Aorta (tissue), 5 donors: ENCODE data around the gene RELCH. TPM values are rescaled to one million over a fixed set of nuclear protein-coding genes. Genes with fewer than 3 reads are reported as not detected.

Source experiments
- ATAC-seq: fragments of 200-7000 bp; cut with Tn5 transposase; one replicate; pipeline ENCODE4 v1.9.1; 2022; ENCODE audit warnings: moderate library complexity; ENCODE audit not compliant: low FRiP score
- DNase-seq, 2 donors: peaks; one replicate each; pipeline ENCODE4 v3.0.0-alpha.2; 2020
- H3K27ac ChIP-seq, 2 donors: one replicate each; pipeline ENCODE4 v1.5.1; 2013; ENCODE audit warnings: low read length in 2 of 2, mild to moderate bottlenecking in 2 of 2, moderate library complexity in 2 of 2, control low read depth in 1 of 2, inconsistent platforms in 1 of 2, low read depth in 1 of 2
- H3K27me3 ChIP-seq, 2 donors: one replicate each; pipeline ENCODE4 v1.6.1; 2013; ENCODE audit warnings: control low read depth in 1 of 2, low read length in 1 of 2, mild to moderate bottlenecking in 1 of 2, moderate library complexity in 1 of 2; ENCODE audit not compliant: insufficient read depth in 2 of 2, control insufficient read depth in 1 of 2
- H3K36me3 ChIP-seq, 2 donors: one replicate each; pipeline ENCODE4 v1.6.1; 2013; ENCODE audit warnings: control low read depth in 1 of 2, low read length in 1 of 2, mild to moderate bottlenecking in 1 of 2; ENCODE audit not compliant: insufficient read depth in 2 of 2, control insufficient read depth in 1 of 2
- H3K4me1 ChIP-seq, 2 donors: one replicate each; pipeline ENCODE4 v1.6.1; 2013; ENCODE audit warnings: low read length in 2 of 2, control low read depth in 1 of 2, mild to moderate bottlenecking in 1 of 2, moderate library complexity in 1 of 2; ENCODE audit not compliant: insufficient read depth in 2 of 2, control insufficient read depth in 1 of 2
- H3K4me3 ChIP-seq, 2 donors: one replicate each; pipeline ENCODE4 v1.5.1; 2013; ENCODE audit warnings: low read length in 2 of 2, control low read depth in 1 of 2, mild to moderate bottlenecking in 1 of 2
- H3K9me3 ChIP-seq: one replicate; pipeline ENCODE4 v1.6.1; 2013; ENCODE audit warnings: mild to moderate bottlenecking, low read length; ENCODE audit not compliant: control insufficient read depth
- WGBS, 2 donors: extraction: QIAGEN DNeasy Blood & Tissue Kit; methylation state at CpG; one replicate each; pipeline ENCODE4 v1.1.7; 2013; 5-methylcytosine and 5-hydroxymethylcytosine counted together
- intact Hi-C, 2 donors: fragments of 100-400 bp; cut with DNase I; formaldehyde crosslinking; loops; one replicate each; pipeline versions ENCODE4 v1.14.2 to v1.15.0; 2022
- polyA plus RNA-seq, 2 donors: library from polyadenylated mRNA; stranded (reverse); fragments of 200-250 nt; gene quantifications; one replicate each; pipeline ENCODE4 v1.2.3, GENCODE V29; 2013
- total RNA-seq, 2 donors: library from RNA; stranded (reverse); fragmentation: NEBNext Ultra II Directional; extraction: Animal tissue kit (Norgen Biotek cat#: 25700); gene quantifications; one replicate each; pipeline ENCODE4 v1.2.1, GENCODE V29; 2021
- donor health status: healthy with polysubstance abuse.
- donor health status: Bipolar disorder and iron deficiency.
- donor health status: DM: no; HTN: no; CAD: no.
- donor health status: DM: no; HTN: no; CAD: no.
- donor health status: DM: yes; HTN: yes; CAD: no.

Gene RELCH
- total and polyA plus RNA-seq, 4 donors: 1.8 to 40.7 (median 21.9) TPM

DNA sequence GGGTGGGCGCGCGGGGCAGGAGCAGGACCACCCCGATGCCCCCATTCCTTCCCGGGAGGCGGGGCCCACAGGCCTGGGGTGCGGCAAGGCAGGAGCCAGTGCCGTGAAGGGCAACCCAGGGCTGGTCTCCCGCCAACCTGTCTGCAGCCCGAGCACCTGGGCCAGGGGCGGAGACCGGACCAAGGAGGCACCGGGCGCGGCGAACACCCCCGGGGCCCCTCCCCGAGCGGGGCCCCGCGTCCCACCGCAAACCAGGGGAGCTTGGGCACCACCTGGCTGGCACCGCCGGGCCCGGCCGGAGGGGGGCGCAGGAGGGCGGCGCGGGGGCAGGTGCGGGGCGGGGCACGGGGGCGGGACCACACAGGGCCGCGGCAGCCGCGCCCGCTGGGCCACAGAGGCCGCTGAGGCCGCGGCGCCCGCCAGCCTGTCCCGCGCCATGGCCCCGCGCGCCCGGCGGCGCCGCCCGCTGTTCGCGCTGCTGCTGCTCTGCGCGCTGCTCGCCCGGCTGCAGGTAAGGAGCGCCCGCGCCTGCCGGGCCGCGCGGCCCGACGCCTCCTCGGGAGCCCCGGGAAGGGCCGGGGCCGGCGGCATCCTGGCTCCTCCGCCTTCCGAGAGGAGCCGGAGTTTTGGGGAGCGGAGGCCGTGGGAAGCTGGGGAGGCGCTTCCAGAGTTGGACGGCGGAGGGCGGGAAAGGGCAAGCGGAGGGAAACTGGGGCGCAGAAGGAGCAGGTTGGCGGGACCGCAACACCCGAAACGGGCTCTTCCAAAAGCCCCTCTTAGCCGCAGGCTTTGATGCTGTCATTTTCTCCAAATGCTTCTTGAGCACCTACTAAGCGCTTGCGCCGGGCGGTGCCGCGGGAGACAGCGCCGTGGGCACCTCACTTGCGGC, 138.1 kb downstream of the RELCH start, which contains the start of gene TNFRSF11A:
Gene TNFRSF11A (plus strand): TSS at position 394 of the 889 bp plus-strand sequence. CDS start 43 bp downstream, at position 437.
- no peaks in the 10 kb centered on the region for H3K27me3 ChIP-seq
- intact Hi-C loops: no loop called here
- peak within 1 kb of the TSS; percentile 22 to 55 for H3K4me3 ChIP-seq
- DNase-seq (peak in 1 of 2 donors; percentile 52), ATAC-seq (peak; percentile 66)
- WGBS, 2 donors: 1 to 2% methylated on average over 56 to 99 of the region's 99 CpGs
- H3K9me3 ChIP-seq: no peaks in the 10 kb centered on the region
- no peaks in the 10 kb centered on the region for H3K36me3 ChIP-seq
- no peak within 1 kb of the TSS for H3K27ac ChIP-seq
- no peaks in the 10 kb centered on the region for H3K4me1 ChIP-seq

DNA sequence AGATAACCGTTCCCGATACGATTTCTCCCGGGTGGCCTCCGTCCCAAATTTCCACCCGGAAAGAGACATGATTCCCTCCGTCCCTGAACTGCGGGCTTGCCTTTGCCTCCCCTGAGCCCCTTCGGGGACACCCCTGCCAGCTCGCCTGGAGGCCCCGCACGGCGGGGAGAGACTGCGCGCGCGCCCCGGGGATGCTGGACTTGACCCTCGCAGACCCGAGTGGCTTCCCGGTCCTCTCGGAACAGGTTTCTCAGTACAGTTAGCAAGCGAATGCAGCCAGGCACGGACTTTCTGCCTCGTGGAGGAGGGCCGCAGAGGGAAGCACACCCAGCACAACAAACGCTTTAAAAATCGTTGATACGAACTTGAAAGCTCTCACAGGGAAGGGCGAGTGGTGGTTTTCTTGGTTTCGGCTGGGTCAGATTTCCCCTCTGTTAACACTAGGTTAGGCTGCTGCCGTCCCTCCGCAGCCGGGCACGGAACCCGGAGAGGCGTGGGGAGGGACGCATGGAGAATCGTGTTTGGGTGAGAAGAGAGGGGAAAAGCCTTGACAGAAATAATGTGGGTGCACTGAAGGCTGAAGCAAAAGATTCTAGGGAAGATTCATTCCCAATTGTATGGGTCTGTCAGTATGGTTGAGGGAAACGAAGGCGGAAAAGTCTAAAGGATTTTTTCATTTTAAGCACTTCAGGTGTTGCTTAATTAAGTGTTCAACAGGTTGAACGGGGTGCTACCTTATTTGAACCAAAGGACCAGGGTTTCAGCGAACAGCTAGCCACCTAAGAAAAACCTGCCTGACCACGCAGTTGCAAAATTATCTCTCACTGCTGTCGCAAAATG, 139.0 kb downstream of the RELCH start:
- H3K27ac ChIP-seq: no peak overlapping the region
- intact Hi-C loops: no loop called here
- H3K9me3 ChIP-seq: no peaks in the 10 kb centered on the region
- H3K36me3 ChIP-seq: no peaks in the 10 kb centered on the region
- WGBS, 2 donors: 6 to 8% methylated on average over 45 of the region's 45 CpGs
- H3K27me3 ChIP-seq: no peaks in the 10 kb centered on the region
- no peaks in the 10 kb centered on the region for H3K4me1 ChIP-seq
- DNase-seq: peak in 1 of 2 donors; percentile 57
- ATAC-seq: no peak
- H3K4me3 ChIP-seq: peak overlapping the region; percentile 20 to 22

DNA sequence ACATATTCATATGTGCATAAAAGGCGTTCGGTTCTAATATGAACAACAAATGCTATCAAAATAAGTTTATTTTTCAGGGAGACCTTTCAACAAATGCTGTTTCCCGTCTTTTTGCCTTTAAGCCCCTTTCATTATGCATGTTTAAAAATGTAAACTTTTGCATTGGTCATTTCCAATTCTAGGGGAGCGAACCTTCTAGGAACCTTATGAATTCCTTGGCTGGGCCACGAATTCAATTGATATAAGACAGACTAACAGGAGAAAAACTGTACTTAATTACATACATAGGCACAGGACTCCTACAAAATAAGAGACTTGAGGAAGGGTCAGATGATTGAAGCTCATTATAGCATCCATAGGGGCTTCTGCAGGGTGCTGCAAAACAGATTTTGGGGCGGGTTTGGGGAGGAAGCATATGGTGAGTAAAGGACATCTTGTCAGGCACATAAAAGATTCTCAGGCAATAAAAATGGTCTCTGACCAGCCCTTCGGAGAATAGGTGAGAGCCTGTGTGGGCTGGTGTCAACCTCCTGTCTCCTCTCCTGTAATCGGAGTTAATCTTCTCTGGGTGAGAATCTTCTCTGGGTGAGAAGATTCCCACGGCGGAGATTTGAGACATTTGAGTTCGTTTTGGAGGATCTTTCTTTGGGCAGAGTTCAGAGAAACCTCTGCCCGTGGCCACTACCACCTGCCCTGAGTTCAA, 139.7 kb downstream of the RELCH start:
- ATAC-seq (no peak), DNase-seq (no peak)
- WGBS, 2 donors: 50 to 56% methylated on average over 12 of the region's 12 CpGs
- H3K27me3 ChIP-seq: peaks cover 0 to 2% of the 10 kb centered on the region in 2 donors
- H3K4me1 ChIP-seq: no peaks in the 10 kb centered on the region
- H3K4me3 ChIP-seq: no peak overlapping the region
- H3K36me3 ChIP-seq: no peaks in the 10 kb centered on the region
- H3K27ac ChIP-seq: no peak overlapping the region
- no peaks in the 10 kb centered on the region for H3K9me3 ChIP-seq
- intact Hi-C loops: no loop called here

DNA sequence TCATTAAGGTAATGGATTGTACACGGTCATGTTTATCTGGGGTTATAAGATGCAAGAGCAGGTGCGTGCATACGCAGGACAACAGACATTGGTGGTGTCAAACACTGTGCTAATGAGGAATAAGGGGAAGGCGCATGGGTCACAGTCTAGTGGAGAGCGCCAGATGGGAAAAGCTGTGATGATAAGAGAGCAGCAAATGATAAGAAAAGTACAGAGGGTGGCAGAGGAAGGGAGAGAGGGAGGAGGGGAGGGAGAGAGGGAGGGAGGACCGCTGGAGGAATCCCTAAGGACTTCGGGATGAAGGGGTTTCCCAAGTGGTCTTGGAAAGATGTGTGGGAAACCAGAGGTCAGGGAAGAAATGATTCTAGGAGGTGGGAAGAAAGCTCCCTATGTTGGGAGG, 140.9 kb downstream of the RELCH start:
- no peak for ATAC-seq

DNA sequence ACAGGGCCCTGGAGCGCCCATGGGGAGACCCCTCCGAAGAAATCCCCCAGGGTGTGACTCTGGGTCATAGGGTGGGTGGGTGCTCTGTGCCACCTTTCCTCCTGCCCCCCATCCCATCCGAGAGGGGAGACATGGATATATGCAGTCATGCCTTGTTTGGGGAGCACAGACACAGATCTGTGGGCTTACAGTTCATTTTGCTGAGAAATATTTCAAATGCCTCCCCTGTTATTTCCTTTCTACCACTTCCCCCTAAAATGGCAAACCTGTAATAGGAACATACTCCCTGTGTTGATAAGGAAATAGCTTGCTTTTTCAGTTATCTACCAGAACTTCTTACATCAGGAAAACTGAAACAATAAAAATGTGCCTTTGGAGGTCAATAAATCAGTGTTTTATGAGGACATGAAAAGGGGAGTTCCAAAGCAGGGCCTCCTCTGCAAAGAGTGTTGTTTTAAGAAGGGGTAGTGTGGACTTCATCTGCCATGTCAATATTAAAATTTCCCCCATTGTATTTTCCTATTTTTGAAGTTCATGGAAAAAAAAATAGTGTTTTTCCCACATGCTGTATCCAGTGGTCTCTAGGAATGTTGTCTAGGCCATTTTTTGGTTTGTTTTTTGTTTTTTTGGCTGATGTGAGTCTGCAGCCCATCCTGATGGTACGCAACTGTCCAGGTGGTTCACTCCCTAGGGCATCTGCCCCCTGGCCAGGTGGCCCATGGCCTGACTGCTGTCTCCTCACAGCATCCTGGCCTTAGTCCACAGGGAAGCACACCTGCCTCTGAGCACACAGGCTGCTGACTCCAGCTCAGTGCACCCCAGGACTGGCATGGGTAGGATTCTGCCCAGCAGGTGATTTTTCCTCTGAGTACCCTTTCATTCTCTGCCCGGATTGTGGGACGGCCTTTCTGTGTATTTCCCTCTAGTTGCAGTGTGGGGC, 141.8 kb downstream of the RELCH start:
- Histone ChIP-seq H3K9me3 (no peaks in the 10 kb centered on the region), H3K36me3 (no peaks in the 10 kb centered on the region), H3K4me1 (no peaks in the 10 kb centered on the region), H3K27me3 (peaks cover 0 to 2% of the 10 kb centered on the region in 2 donors), H3K27ac (no peak overlapping the region), H3K4me3 (no peak overlapping the region)
- DNase-seq: no peak
- ATAC-seq: no peak
- intact Hi-C loops: no loop called here
- 71 to 83% methylated on average over 6 of the region's 6 CpGs for WGBS, 2 donors

More for the DNA sequence above, 140.9 kb downstream of the RELCH start:
- H3K27ac ChIP-seq: no peak overlapping the region
- DNase-seq: no peak
- no peaks in the 10 kb centered on the region for H3K9me3 ChIP-seq
- no peaks in the 10 kb centered on the region for H3K4me1 ChIP-seq
- no peak overlapping the region for H3K4me3 ChIP-seq
- WGBS, 2 donors: 86% methylated on average over 7 of the region's 7 CpGs
- H3K27me3 ChIP-seq: peaks cover 0 to 2% of the 10 kb centered on the region in 2 donors
- intact Hi-C loops: no loop called here
- no peaks in the 10 kb centered on the region for H3K36me3 ChIP-seq

- H3K27ac ChIP-seq: no peak overlapping the region
- no peak for ATAC-seq
- H3K36me3 ChIP-seq: no peaks in the 10 kb centered on the region
- intact Hi-C loops: no loop called here
- H3K9me3 ChIP-seq: no peaks in the 10 kb centered on the region
- no peaks in the 10 kb centered on the region for H3K4me1 ChIP-seq
- WGBS, 2 donors: 32 to 33% methylated on average over 15 of the region's 15 CpGs
- H3K4me3 ChIP-seq: no peak overlapping the region
- H3K27me3 ChIP-seq: peaks cover 0 to 2% of the 10 kb centered on the region in 2 donors
- DNase-seq: peak in 1 of 2 donors; percentile 70
Measured at GRCh38 chr18:62329691-62330454, 142.8 kb downstream of the RELCH start.

DNA sequence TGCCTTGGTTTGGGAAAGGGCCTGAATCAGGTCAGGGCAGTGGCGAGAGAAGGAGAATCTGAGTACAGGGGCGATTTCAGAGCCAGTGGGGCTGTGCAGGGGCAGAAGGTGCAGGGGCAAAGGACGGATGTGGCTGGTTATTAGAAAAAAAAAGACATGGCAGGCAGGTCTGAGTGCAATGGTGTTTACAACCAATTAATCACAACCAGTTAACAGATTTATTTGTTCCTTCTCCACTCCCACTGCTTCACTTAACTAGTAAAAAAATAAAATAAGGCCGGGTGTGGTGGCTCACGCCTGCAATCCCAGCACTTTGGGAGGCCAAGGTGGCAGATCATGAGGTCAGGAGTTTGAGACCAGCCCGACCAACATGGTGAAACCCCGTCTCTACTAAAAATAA, 143.6 kb downstream of the RELCH start:
- no peaks in the 10 kb centered on the region for H3K36me3 ChIP-seq
- intact Hi-C loops: no loop called here
- no peaks in the 10 kb centered on the region for H3K9me3 ChIP-seq
- H3K4me1 ChIP-seq: no peaks in the 10 kb centered on the region
- no peak overlapping the region for H3K4me3 ChIP-seq
- ATAC-seq: no peak
- no peak for DNase-seq
- H3K27me3 ChIP-seq: peaks cover 0 to 2% of the 10 kb centered on the region in 2 donors
- 96% methylated on average over 7 of the region's 7 CpGs for WGBS, 2 donors
- H3K27ac ChIP-seq: no peak overlapping the region
